GM12878 (cell line): ENCODE measurements around the gene SEZ6L2. TPM values are rescaled to one million over a fixed set of nuclear protein-coding genes. Genes with fewer than 3 reads are reported as not detected.

ENCODE experiments used
- ATAC-seq: fragments of 200-7000 bp; cut with Tn5 transposase; 3 replicates; pipeline ENCODE4 v1.9.1; 2020; ENCODE audit warnings: mild to moderate bottlenecking, moderate library complexity
- BruUV-seq: library from RNA; stranded (reverse); fragments of 400-500 nt; replicated peaks from 2 replicates; lab custom pipeline; 2021; lab: Mats Ljungman, UMichigan
- CTCF ChIA-PET: fragments of 300-600 bp; sonication (Branson Sonifier 250); formaldehyde crosslinking; extraction: SDS; loops from one replicate; lab custom pipeline; 2021; ENCODE audit warnings: inconsistent platforms; lab: Yijun Ruan, JAX
- POLR2A ChIA-PET: fragments of 350-600 bp; formaldehyde crosslinking; extraction: SDS; loops from one replicate; lab custom pipeline; 2021; ENCODE audit warnings: inconsistent platforms; lab: Charles Lee
- RAD21 ChIA-PET: fragments of 300-600 bp; sonication (Branson Sonifier 250); formaldehyde crosslinking; loops from one replicate; lab custom pipeline; 2023; ENCODE audit warnings: antibody characterized with exemption; ENCODE audit not compliant: unreplicated experiment; lab: Charles Lee
- SMC1A ChIA-PET: fragments of 300-600 bp; sonication (Branson Sonifier 250); formaldehyde crosslinking; loops from one replicate; lab custom pipeline; 2023; ENCODE audit not compliant: unreplicated experiment, uncharacterized antibody; lab: Charles Lee
- DNase-seq: peaks from one replicate; pipeline ENCODE4 v3.0.0-alpha.2; 2011; ENCODE audit warnings: low read depth, low spot score
- FAIRE-seq: peaks from 3 replicates; lab custom pipeline; 2011; peaks lifted over from hg19 to GRCh38; lab: Jason Lieb, UNC
- H2AFZ ChIP-seq: 2 replicates; pipeline ENCODE4 v1.6.0; 2011; ENCODE audit warnings: low read depth, low read length, control low read depth; ENCODE audit not compliant: control insufficient read depth
- H3K27ac ChIP-seq: 2 replicates; pipeline ENCODE4 v1.5.1; 2011; ENCODE audit warnings: control low read depth; ENCODE audit not compliant: control insufficient read depth, insufficient read depth
- H3K27me3 ChIP-seq, 2 experiments: replicated peaks in 1 of 2; 2 replicates each; pipeline versions ENCODE4 v1.6.0 to v1.6.1; 2011; ENCODE audit warnings: low read length in 1 of 2; ENCODE audit not compliant: control insufficient read depth in 2 of 2, insufficient read depth in 2 of 2
- H3K36me3 ChIP-seq, 2 experiments: 2 replicates each; pipeline ENCODE4 v1.5.1; 2011; ENCODE audit warnings: low read length in 1 of 2; ENCODE audit not compliant: control insufficient read depth in 2 of 2, insufficient read depth in 2 of 2
- H3K4me1 ChIP-seq: 2 replicates; pipeline ENCODE4 v1.6.1; 2011; ENCODE audit warnings: mild to moderate bottlenecking, low read length, moderate library complexity, mixed read lengths; ENCODE audit not compliant: control insufficient read depth, insufficient read depth
- H3K4me2 ChIP-seq: 2 replicates; pipeline ENCODE4 v1.6.0; 2011; ENCODE audit warnings: control low read depth; ENCODE audit not compliant: control insufficient read depth, insufficient read depth
- H3K4me3 ChIP-seq: fragments of 200-600 bp; sonication (generic); 2 replicates; pipeline ENCODE4 v1.5.1; 2016
- H3K79me2 ChIP-seq: 2 replicates; pipeline ENCODE4 v1.6.0; 2011; ENCODE audit warnings: low read length; ENCODE audit not compliant: control insufficient read depth, insufficient read depth
- H3K9ac ChIP-seq: 2 replicates; pipeline ENCODE4 v1.8.0; 2011; ENCODE audit warnings: low read length, control low read depth, mixed read lengths; ENCODE audit not compliant: control insufficient read depth, insufficient read depth
- H3K9me3 ChIP-seq: replicated peaks from 3 replicates; pipeline ENCODE4 v1.5.1; 2011; ENCODE audit warnings: mild to moderate bottlenecking, low read length; ENCODE audit not compliant: control insufficient read depth, insufficient read depth
- H4K20me1 ChIP-seq: 2 replicates; pipeline ENCODE4 v1.6.0; 2011; ENCODE audit not compliant: control insufficient read depth, insufficient read depth
- ATF3 ChIP-seq: IDR thresholded peaks from 2 replicates; pipeline ENCODE4 v1.6.1; 2011; ENCODE audit warnings: low read depth, mild to moderate bottlenecking, low read length, moderate library complexity, borderline replicate concordance; ENCODE audit errors: extremely low read depth
- IKZF1 ChIP-seq: fragments of 450-650 bp; conservative IDR thresholded peaks from 2 replicates; pipeline ENCODE4 v1.6.1; 2017; ENCODE audit warnings: antibody characterized with exemption, mild to moderate bottlenecking
- PKNOX1 ChIP-seq: fragments of 450-650 bp; IDR thresholded peaks from 2 replicates; pipeline ENCODE4 v1.6.1; 2016; ENCODE audit warnings: mild to moderate bottlenecking
- TCF12 ChIP-seq: IDR thresholded peaks from 2 replicates; pipeline ENCODE4 v1.6.1; 2011; ENCODE audit warnings: low read depth, mild to moderate bottlenecking, low read length
- WGBS: methylation state at CpG from one replicate; pipeline ENCODE4 v1.1.6; 2016; ENCODE audit warnings: low lambda C conversion rate; ENCODE audit not compliant: insufficient replicate concordance, insufficient coverage; ENCODE audit errors: missing lambda C conversion rate; 5-methylcytosine and 5-hydroxymethylcytosine counted together
- in situ Hi-C: fragments of 300-500 bp; cut with MboI; formaldehyde crosslinking; loops from 9 replicates; pipeline ENCODE4 v1.14.3; 2018; ENCODE audit warnings: mixed read lengths
- intact Hi-C: fragments of 100-400 bp; cut with micrococcal nuclease; formaldehyde crosslinking; loops from one replicate; pipeline ENCODE4 v1.14.2; 2022; ENCODE audit not compliant: unreplicated experiment
- polyA plus RNA-seq, 11 experiments: library from polyadenylated mRNA; depleted of rRNA in 4 of 11; unstranded in 6 of 11; stranded (reverse) in 5 of 11; fragments of >200 nt; fragmentation: Nextera tagmentation in 4 of 11; fragmentation: Illumina TruSeq in 1 of 11; extraction: Ambion mirVana in 4 of 11; extraction: Trizol in 1 of 11; gene quantifications; 1 replicate in 1 of 11; 2 replicates in 10 of 11; pipeline versions ENCODE4 v1.2.1 to v1.2.3, GENCODE V29; 2011 to 2016; ENCODE audit warnings: inconsistent platforms in 2 of 11, missing spikeins in 2 of 11, low read depth in 1 of 11
- total RNA-seq, 4 experiments: library from RNA; depleted of rRNA in 3 of 4; stranded (reverse); fragments of >200 nt in 3 of 4; fragmentation: Illumina TruSeq in 1 of 4; extraction: Trizol in 1 of 4; gene quantifications; 2 replicates each; pipeline versions ENCODE4 v1.2.1 to v1.2.3, GENCODE V29; 2013 to 2021

The SEZ6L2 gene
- total and polyA plus RNA-seq, 10 of the 15 experiments (the other 5 are each of a cell fraction or from before 2014, with no cell fraction given), result 0.06 to 0.49 TPM; not detected in 8

GRCh38 chr16:29897333-29897732, 2.0 kb downstream of the SEZ6L2 start:
- no peak overlapping the region for H3K4me3 ChIP-seq
- no TSS peak for BruUV-seq
- H3K9ac ChIP-seq, result no peak overlapping the region
- no peaks in the 10 kb centered on the region for H3K79me2 ChIP-seq
- ChIA-PET SMC1A (no interaction called here), POLR2A (no interaction called here), CTCF (no interaction called here), RAD21 (no interaction called here)
- 23% methylated on average over 4 of the region's 4 CpGs for WGBS
- no peak for TF ChIP-seq ATF3
- no peak for TF ChIP-seq TCF12
- TF ChIP-seq PKNOX1, result no peak
- no peak overlapping the region for H2AFZ ChIP-seq
- FAIRE-seq (no peak), ATAC-seq (no peak), DNase-seq (no peak)
- peaks cover 3% of the 10 kb centered on the region; the same call in 1 of the 2 replicates for H3K4me1 ChIP-seq
- no peaks in the 10 kb centered on the region; a peak in 1 of 4 replicates for H3K27me3 ChIP-seq
- H4K20me1 ChIP-seq, result no peaks in the 10 kb centered on the region
- in situ Hi-C loops (no loop called here), intact Hi-C loops (no loop called here)
- H3K36me3 ChIP-seq, result no peaks in the 10 kb centered on the region
- H3K27ac ChIP-seq, result no peak overlapping the region
- H3K4me2 ChIP-seq, result no peak overlapping the region
- H3K9me3 ChIP-seq, result no peaks in the 10 kb centered on the region

GRCh38 chr16:29896841-29897240, 2.5 kb downstream of the SEZ6L2 start:
- Histone ChIP-seq H4K20me1 (no peaks in the 10 kb centered on the region), H3K9me3 (no peaks in the 10 kb centered on the region), H3K36me3 (no peaks in the 10 kb centered on the region), H3K27ac (no peak overlapping the region), H3K4me2 (no peak overlapping the region), H3K4me1 (peaks cover 3% of the 10 kb centered on the region; the same call in 1 of the 2 replicates), H2AFZ (no peak overlapping the region), H3K4me3 (no peak overlapping the region), H3K79me2 (no peaks in the 10 kb centered on the region), H3K27me3 (no peaks in the 10 kb centered on the region; a peak in 1 of 4 replicates), H3K9ac (no peak overlapping the region)
- ChIA-PET RAD21 (no interaction called here), CTCF (no interaction called here), SMC1A (no interaction called here), POLR2A (no interaction called here)
- BruUV-seq, result no TSS peak
- DNase-seq (no peak), ATAC-seq (no peak), FAIRE-seq (no peak)
- intact Hi-C loops, result no loop called here
- in situ Hi-C loops, result no loop called here
- TF ChIP-seq IKZF1, result no peak
- 42% methylated on average over 15 of the region's 15 CpGs for WGBS
